Endothelial cell (in vitro differentiated cells): ENCODE data around the gene SELENOF. TPM values are rescaled to one million over a fixed set of nuclear protein-coding genes. Genes with fewer than 3 reads are reported as not detected.
"Not testable (repeated sequence)": the region's sequence is repeated elsewhere in the genome, so short reads cannot be mapped to it uniquely, and the experiment has no call there.

Experiments
- DNase-seq: peaks from one replicate; pipeline ENCODE4 v3.0.0; 2021; ENCODE audit warnings: low spot score
- H3K27ac Mint-ChIP-seq: one replicate; pipeline ENCODE4 v1.8.0; 2021; ENCODE audit warnings: mixed read lengths, inconsistent platforms; ENCODE audit not compliant: unreplicated experiment
- H3K27me3 Mint-ChIP-seq: one replicate; pipeline ENCODE4 v1.8.0; 2021; ENCODE audit warnings: mild to moderate bottlenecking, moderate library complexity, mixed read lengths, inconsistent platforms; ENCODE audit not compliant: unreplicated experiment
- H3K36me3 Mint-ChIP-seq: one replicate; pipeline ENCODE4 v1.8.0; 2021; ENCODE audit warnings: mild to moderate bottlenecking, low read depth, mixed read lengths, inconsistent platforms; ENCODE audit not compliant: unreplicated experiment
- H3K4me1 Mint-ChIP-seq: one replicate; pipeline ENCODE4 v1.8.0; 2021; ENCODE audit warnings: mild to moderate bottlenecking, mixed read lengths, inconsistent platforms; ENCODE audit not compliant: unreplicated experiment
- H3K4me3 Mint-ChIP-seq: one replicate; pipeline ENCODE4 v1.8.0; 2021; ENCODE audit warnings: mild to moderate bottlenecking, mixed read lengths, inconsistent platforms; ENCODE audit not compliant: unreplicated experiment
- H3K9me3 Mint-ChIP-seq: one replicate; pipeline ENCODE4 v1.8.0; 2021; ENCODE audit warnings: mixed read lengths, inconsistent platforms; ENCODE audit not compliant: unreplicated experiment
- CTCF ChIP-seq: fragments of 200-600 bp; sonication (generic); IDR thresholded peaks from one replicate; pipeline ENCODE4 v1.5.0; 2021; ENCODE audit warnings: antibody characterized with exemption; ENCODE audit not compliant: unreplicated experiment
- total RNA-seq: library from RNA; stranded (reverse); fragmentation: NEBNext Ultra II Directional; extraction: Animal tissue kit (Norgen Biotek cat#: 25700); gene quantifications from one replicate; pipeline ENCODE4 v1.2.1, GENCODE V29; 2021; ENCODE audit not compliant: unreplicated experiment

Gene SELENOF
- total RNA-seq, 1 donor from 2014 or later, result 131 TPM

GRCh38 chr1:86868477-86868876 is 45.4 kb downstream of the SELENOF start:
- H3K36me3 Mint-ChIP-seq, result peaks cover 4% of the 10 kb centered on the region
- no peak for DNase-seq
- no peaks in the 10 kb centered on the region for H3K9me3 Mint-ChIP-seq
- H3K27ac Mint-ChIP-seq, result no peak overlapping the region
- TF ChIP-seq CTCF, result no peak
- no peak overlapping the region for H3K4me3 Mint-ChIP-seq
- peaks cover 2% of the 10 kb centered on the region for H3K4me1 Mint-ChIP-seq
- H3K27me3 Mint-ChIP-seq, result no peaks in the 10 kb centered on the region

GRCh38 chr1:86867278-86867677 is 46.6 kb downstream of the SELENOF start:
- H3K27ac Mint-ChIP-seq, result not testable (repeated sequence)

GRCh38 chr1:86866665-86867064 is 47.3 kb downstream of the SELENOF start:
- peaks cover 2% of the 10 kb centered on the region for H3K4me1 Mint-ChIP-seq
- no peaks in the 10 kb centered on the region for H3K9me3 Mint-ChIP-seq
- H3K4me3 Mint-ChIP-seq, result no peak overlapping the region
- H3K36me3 Mint-ChIP-seq, result peaks cover 4% of the 10 kb centered on the region
- TF ChIP-seq CTCF, result no peak
- no peak for DNase-seq
- H3K27me3 Mint-ChIP-seq, result no peaks in the 10 kb centered on the region
- H3K27ac Mint-ChIP-seq, result no peak overlapping the region

More at GRCh38 chr1:86867278-86867677, 46.6 kb downstream of the SELENOF start:
- not testable (repeated sequence) for H3K9me3 Mint-ChIP-seq, H3K4me1 Mint-ChIP-seq, H3K36me3 Mint-ChIP-seq, H3K27me3 Mint-ChIP-seq, H3K4me3 Mint-ChIP-seq, DNase-seq

- DNase-seq, result no peak
- Mint-ChIP-seq H3K9me3 (no peaks in the 10 kb centered on the region), H3K4me3 (no peak overlapping the region), H3K27me3 (no peaks in the 10 kb centered on the region), H3K4me1 (peaks cover 2% of the 10 kb centered on the region), H3K36me3 (peaks cover 7% of the 10 kb centered on the region), H3K27ac (no peak overlapping the region)
- TF ChIP-seq CTCF, result no peak
These were observed 47.8 kb downstream of the SELENOF start for GRCh38 chr1:86865973-86866637.

GRCh38 chr1:86862920-86863319 is 51.0 kb downstream of the SELENOF start:
- TF ChIP-seq CTCF, result no peak
- H3K27ac Mint-ChIP-seq, result no peak overlapping the region
- H3K9me3 Mint-ChIP-seq, result no peaks in the 10 kb centered on the region
- DNase-seq, result no peak
- H3K4me3 Mint-ChIP-seq, result no peak overlapping the region
- peaks cover 7% of the 10 kb centered on the region for H3K36me3 Mint-ChIP-seq
- H3K4me1 Mint-ChIP-seq, result no peaks in the 10 kb centered on the region
- H3K27me3 Mint-ChIP-seq, result no peaks in the 10 kb centered on the region
